ENCODE results near the gene HIBCH. TPM values are rescaled to one million over a fixed set of nuclear protein-coding genes. Genes with fewer than 3 reads are reported as not detected.
"Not testable (repeated sequence)": the region's sequence is repeated elsewhere in the genome, so short reads cannot be mapped to it uniquely, and the experiment has no call there.

HIBCH gene
- total RNA-seq, 3 donors from 2014 or later (not counting 1 experiment from before 2014, with no cell fraction given): 19.3 to 31.4 (median 21.6) TPM

DNA sequence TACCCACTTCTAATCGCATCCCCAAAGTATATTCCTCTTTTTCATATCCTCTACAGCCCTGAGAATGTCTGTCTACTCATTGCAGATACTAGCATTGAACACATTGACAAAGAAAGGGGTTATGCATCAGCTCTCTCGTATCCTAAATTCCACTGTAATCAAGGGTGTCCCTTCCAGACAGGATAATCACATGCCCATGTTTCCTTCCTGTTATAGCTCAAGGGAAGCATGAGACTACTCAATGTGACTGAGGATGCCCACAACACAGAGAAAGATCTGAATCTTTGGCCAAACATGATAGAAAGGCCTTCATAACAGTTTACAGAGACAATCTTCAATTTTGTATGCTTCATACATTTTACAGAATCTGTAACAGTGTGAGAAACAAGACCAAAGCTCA is 69.2 kb downstream of the HIBCH start:
- Histone ChIP-seq H3K9me3 (ENCODE audit: control insufficient read depth, insufficient read depth, low read length) (no peaks in the 10 kb centered on the region), H3K4me1 (ENCODE audit: control insufficient read depth, insufficient read depth, low read length) (no peaks in the 10 kb centered on the region), H3K4me3 (ENCODE audit: low read length) (no peak overlapping the region), H3K27ac (ENCODE audit: low read length) (no peak overlapping the region), H3K36me3 (ENCODE audit: control insufficient read depth, insufficient read depth, low read length) (peaks cover 48% of the 10 kb centered on the region), H3K27me3 (ENCODE audit: control insufficient read depth, insufficient read depth, low read length) (no peaks in the 10 kb centered on the region)
- H3K27ac Mint-ChIP-seq: no peak overlapping the region
- no peaks in the 10 kb centered on the region for H3K27me3 Mint-ChIP-seq (ENCODE audit: low read depth in 2 of 2)
- TF ChIP-seq CTCF (IDR thresholded peaks at IDR 0.05): no peak
- ATAC-seq (no peak), DNase-seq (no peak)
- H3K4me1 Mint-ChIP-seq: no peaks in the 10 kb centered on the region
- no peaks in the 10 kb centered on the region for H3K36me3 Mint-ChIP-seq
- no peak overlapping the region for H3K4me3 Mint-ChIP-seq
- 100% methylated on average over 2 of the region's 2 CpGs for WGBS (ENCODE audit: insufficient coverage)
- H3K9me3 Mint-ChIP-seq: no peaks in the 10 kb centered on the region
- intact Hi-C loops (cut with micrococcal nuclease): no loop called here

GRCh38 chr2:190235551-190236075 is 84.0 kb downstream of the HIBCH start:
- no peak overlapping the region for H3K27ac ChIP-seq (ENCODE audit: low read length)
- 96% methylated on average over 2 of the region's 2 CpGs for WGBS (ENCODE audit: insufficient coverage)
- no peak overlapping the region for H3K27ac Mint-ChIP-seq
- intact Hi-C loops (cut with micrococcal nuclease): no loop called here
- peaks cover 4 to 6% of the 10 kb centered on the region in 2 donors for H3K9me3 Mint-ChIP-seq
- no peak overlapping the region for H3K4me3 ChIP-seq (ENCODE audit: low read length)
- no peaks in the 10 kb centered on the region for H3K4me1 Mint-ChIP-seq
- no peaks in the 10 kb centered on the region for H3K27me3 Mint-ChIP-seq (ENCODE audit: low read depth in 2 of 2)
- no peaks in the 10 kb centered on the region for H3K9me3 ChIP-seq (ENCODE audit: control insufficient read depth, insufficient read depth, low read length)
- no peak for ATAC-seq
- no peak for DNase-seq
- H3K36me3 Mint-ChIP-seq: peaks cover 18% of the 10 kb centered on the region
- H3K36me3 ChIP-seq (ENCODE audit: control insufficient read depth, insufficient read depth, low read length): peaks cover 2% of the 10 kb centered on the region
- no peaks in the 10 kb centered on the region for H3K27me3 ChIP-seq (ENCODE audit: control insufficient read depth, insufficient read depth, low read length)
- no peak overlapping the region for H3K4me3 Mint-ChIP-seq
- TF ChIP-seq CTCF (IDR thresholded peaks at IDR 0.05): no peak
- no peaks in the 10 kb centered on the region for H3K4me1 ChIP-seq (ENCODE audit: control insufficient read depth, insufficient read depth, low read length)

DNA sequence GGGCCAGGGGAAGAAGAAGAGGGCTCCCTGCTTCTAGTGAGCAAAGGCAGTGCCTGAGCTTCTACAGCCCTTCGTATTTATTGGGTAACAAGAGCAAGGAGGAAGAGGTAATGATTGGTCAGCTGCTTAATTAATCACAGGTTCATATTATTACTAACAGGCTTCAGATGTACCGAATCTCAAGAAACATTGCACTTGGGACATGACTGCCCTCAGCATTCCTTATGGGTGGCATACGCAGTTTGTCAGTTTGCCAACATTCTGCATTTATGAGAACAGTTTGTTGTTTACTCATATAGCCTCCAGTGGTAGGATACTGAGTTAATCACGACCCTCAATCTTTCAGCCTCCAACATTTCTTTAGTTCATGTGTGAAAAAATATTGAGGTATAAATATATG is 84.5 kb downstream of the HIBCH start:
- no peaks in the 10 kb centered on the region for H3K4me1 Mint-ChIP-seq
- peaks cover 0 to 2% of the 10 kb centered on the region in 2 donors for H3K9me3 Mint-ChIP-seq
- no peak overlapping the region for H3K27ac ChIP-seq (ENCODE audit: low read length)
- H3K4me1 ChIP-seq (ENCODE audit: control insufficient read depth, insufficient read depth, low read length): no peaks in the 10 kb centered on the region
- no peaks in the 10 kb centered on the region for H3K27me3 Mint-ChIP-seq (ENCODE audit: low read depth in 2 of 2)
- no peak overlapping the region for H3K4me3 ChIP-seq (ENCODE audit: low read length)
- H3K27ac Mint-ChIP-seq: no peak overlapping the region
- DNase-seq: no peak
- no peak overlapping the region for H3K4me3 Mint-ChIP-seq
- no peaks in the 10 kb centered on the region for H3K27me3 ChIP-seq (ENCODE audit: control insufficient read depth, insufficient read depth, low read length)
- intact Hi-C loops (cut with micrococcal nuclease): no loop called here
- peaks cover 2% of the 10 kb centered on the region for H3K36me3 ChIP-seq (ENCODE audit: control insufficient read depth, insufficient read depth, low read length)
- WGBS (ENCODE audit: insufficient coverage): 97% methylated on average over 3 of the region's 4 CpGs
- no peak for TF ChIP-seq CTCF (IDR thresholded peaks at IDR 0.05)
- H3K36me3 Mint-ChIP-seq: peaks cover 13% of the 10 kb centered on the region
- no peak for ATAC-seq
- no peaks in the 10 kb centered on the region for H3K9me3 ChIP-seq (ENCODE audit: control insufficient read depth, insufficient read depth, low read length)

DNA sequence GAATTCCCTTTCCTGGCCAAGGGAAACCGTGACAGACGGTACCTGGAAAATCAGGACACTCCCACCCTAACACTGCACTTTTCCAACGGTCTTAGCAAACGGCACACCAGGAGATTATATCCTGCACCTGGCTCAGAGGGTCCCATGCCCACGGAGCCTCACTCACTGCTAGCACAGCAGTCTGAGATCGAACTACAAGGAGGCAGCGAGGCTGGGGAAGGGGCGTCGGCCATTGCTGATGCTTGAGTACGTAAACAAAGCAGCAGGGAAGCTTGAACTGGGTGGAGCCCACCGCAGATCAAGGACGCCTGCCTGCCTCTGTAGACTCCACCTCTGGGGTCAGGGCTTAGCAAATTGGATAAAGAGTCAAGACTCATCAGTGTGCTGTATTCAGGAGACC is 95.6 kb downstream of the HIBCH start:
- H3K27me3 Mint-ChIP-seq (ENCODE audit: low read depth in 2 of 2); H3K36me3 ChIP-seq (ENCODE audit: control insufficient read depth, insufficient read depth, low read length); H3K27ac ChIP-seq (ENCODE audit: low read length); ATAC-seq; H3K4me1 ChIP-seq (ENCODE audit: control insufficient read depth, insufficient read depth, low read length); H3K27me3 ChIP-seq (ENCODE audit: control insufficient read depth, insufficient read depth, low read length); H3K4me3 ChIP-seq (ENCODE audit: low read length); H3K27ac Mint-ChIP-seq; DNase-seq; H3K9me3 ChIP-seq (ENCODE audit: control insufficient read depth, insufficient read depth, low read length); intact Hi-C loops (cut with micrococcal nuclease); H3K36me3 Mint-ChIP-seq; H3K9me3 Mint-ChIP-seq; H3K4me3 Mint-ChIP-seq: not testable (repeated sequence)
- whole genome bisulfite sequencing (ENCODE audit: insufficient coverage): 97% methylated on average over 12 of the region's 12 CpGs
- H3K4me1 Mint-ChIP-seq: peaks cover 15 to 18% of the 10 kb centered on the region in 2 donors

GRCh38 chr2:190222745-190223144 is 96.9 kb downstream of the HIBCH start:
- H3K27ac ChIP-seq (ENCODE audit: low read length); H3K36me3 Mint-ChIP-seq; H3K4me1 ChIP-seq (ENCODE audit: control insufficient read depth, insufficient read depth, low read length); H3K27ac Mint-ChIP-seq; ATAC-seq; H3K9me3 Mint-ChIP-seq; H3K4me3 ChIP-seq (ENCODE audit: low read length); H3K9me3 ChIP-seq (ENCODE audit: control insufficient read depth, insufficient read depth, low read length); intact Hi-C loops (cut with micrococcal nuclease); H3K27me3 Mint-ChIP-seq (ENCODE audit: low read depth in 2 of 2); H3K4me3 Mint-ChIP-seq; H3K27me3 ChIP-seq (ENCODE audit: control insufficient read depth, insufficient read depth, low read length); DNase-seq; H3K36me3 ChIP-seq (ENCODE audit: control insufficient read depth, insufficient read depth, low read length): not testable (repeated sequence)
- H3K4me1 Mint-ChIP-seq: peaks cover 13 to 18% of the 10 kb centered on the region in 2 donors
- WGBS (ENCODE audit: insufficient coverage): 100% methylated on average over 2 of the region's 2 CpGs
